Left colon (tissue), 2 donors: ENCODE data around the gene NTSR1. TPM values are rescaled to one million over a fixed set of nuclear protein-coding genes. Genes with fewer than 3 reads are reported as not detected.

ENCODE experiments used
- ATAC-seq: fragments of 200-7000 bp; cut with Tn5 transposase; one replicate; pipeline ENCODE4 v1.9.1; 2020; ENCODE audit warnings: mild to moderate bottlenecking, moderate library complexity
- DNase-seq, 2 donors: peaks; one replicate each; pipeline ENCODE4 v3.0.0-alpha.2; 2020
- intact Hi-C, 2 donors: fragments of 100-400 bp; cut with DNase I in 1 of 2; cut with micrococcal nuclease in 1 of 2; formaldehyde crosslinking; loops; one replicate each; pipeline versions ENCODE4 v1.11.2 to v1.14.0; 2022; cut with DNase I, micrococcal nuclease
- total RNA-seq, 2 donors: library from RNA; stranded (reverse); fragmentation: NEBNext Ultra II Directional; extraction: Animal tissue kit (Norgen Biotek cat#: 25700); gene quantifications; one replicate each; pipeline ENCODE4 v1.2.1, GENCODE V29; 2021
- donor health status: DM: no; HTN: no; CAD: no.
- donor health status: DM: yes; HTN: yes; CAD: no.

Gene NTSR1
- total RNA-seq, 2 donors from 2014 or later = 2.3 TPM; not detected in 1

GRCh38 chr20:62702895-62703852 lies 5.5 kb upstream of the NTSR1 start:
- intact Hi-C loops = no loop called here
- DNase-seq (no peak), ATAC-seq (no peak)

- intact Hi-C loops = no loop called here
- DNase-seq (no peak), ATAC-seq (no peak)
Measured at GRCh38 chr20:62703853-62704228, 4.8 kb upstream of the NTSR1 start.

GRCh38 chr20:62704341-62704948 lies 4.2 kb upstream of the NTSR1 start:
- ATAC-seq (peak; percentile 61), DNase-seq (peak; percentile 68 to 74)
- intact Hi-C loops = no loop called here

GRCh38 chr20:62705627-62706026 lies 3.0 kb upstream of the NTSR1 start:
- ATAC-seq (no peak), DNase-seq (no peak)
- intact Hi-C loops = no loop called here

GRCh38 chr20:62706344-62706743 lies 2.3 kb upstream of the NTSR1 start:
- DNase-seq (no peak), ATAC-seq (no peak)
- intact Hi-C loops = no loop called here

DNA sequence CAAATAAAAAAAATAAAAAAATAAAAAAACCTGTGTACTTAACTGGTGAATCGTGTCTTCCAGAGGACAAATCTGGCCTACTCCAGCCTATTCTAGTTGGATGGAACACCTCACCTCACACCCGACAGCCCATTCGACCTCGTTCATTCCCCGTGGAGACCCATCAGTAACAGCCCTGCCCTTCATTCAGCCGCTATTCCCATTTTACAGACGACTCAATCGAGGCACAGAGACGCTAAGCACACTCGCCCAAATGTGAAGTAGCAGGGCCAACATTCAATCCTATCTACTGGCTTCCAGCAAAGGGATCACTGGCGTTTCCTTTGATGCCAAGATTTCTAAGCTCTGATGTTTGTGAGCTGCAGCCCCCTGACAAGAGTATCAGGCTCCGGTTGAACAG lies 1.8 kb upstream of the NTSR1 start:
- ATAC-seq = no peak
- intact Hi-C loops = no loop called here
- no peak for DNase-seq

DNA sequence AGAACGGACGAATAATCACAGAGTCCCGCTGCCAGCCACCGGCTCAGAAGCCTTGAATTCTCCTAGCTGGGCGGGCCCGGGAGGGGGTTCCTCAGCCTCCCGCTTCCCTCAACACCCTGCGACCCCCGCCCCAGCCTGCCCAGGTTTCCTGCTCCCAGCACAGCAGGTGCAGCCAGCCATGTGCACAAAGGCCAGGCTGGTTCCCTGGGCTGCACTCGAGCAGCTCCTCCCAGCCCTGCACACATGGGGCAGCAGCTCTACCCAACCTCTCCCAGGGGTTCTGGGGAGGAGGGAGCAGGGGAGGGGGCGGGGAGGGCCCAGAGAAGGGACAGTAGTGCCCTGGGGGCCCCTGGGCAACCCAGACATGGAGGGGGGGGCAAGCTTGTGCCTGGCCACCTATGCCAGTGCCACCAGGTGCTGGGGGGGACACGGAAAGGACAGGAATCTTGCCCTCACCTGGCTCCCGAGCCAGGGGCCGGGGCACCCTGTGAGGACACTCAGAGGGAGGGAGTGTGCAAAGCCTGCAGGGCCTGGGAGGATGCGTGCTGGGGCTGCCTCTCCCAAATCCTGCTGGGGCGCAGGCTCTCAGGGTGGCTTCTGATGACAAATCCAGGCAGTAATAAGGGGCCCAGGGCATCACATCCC lies 1.2 kb upstream of the NTSR1 start:
- intact Hi-C loops = no loop called here
- ATAC-seq (no peak), DNase-seq (no peak)

- intact Hi-C loops = no loop called here
- no peak for ATAC-seq
- no peak for DNase-seq
Measured at GRCh38 chr20:62707921-62708521, 615 bp upstream of the NTSR1 start.

GRCh38 chr20:62709537-62709905 lies 885 bp downstream of the NTSR1 start:
- no peak for ATAC-seq
- intact Hi-C loops = no loop called here
- DNase-seq = no peak

DNA sequence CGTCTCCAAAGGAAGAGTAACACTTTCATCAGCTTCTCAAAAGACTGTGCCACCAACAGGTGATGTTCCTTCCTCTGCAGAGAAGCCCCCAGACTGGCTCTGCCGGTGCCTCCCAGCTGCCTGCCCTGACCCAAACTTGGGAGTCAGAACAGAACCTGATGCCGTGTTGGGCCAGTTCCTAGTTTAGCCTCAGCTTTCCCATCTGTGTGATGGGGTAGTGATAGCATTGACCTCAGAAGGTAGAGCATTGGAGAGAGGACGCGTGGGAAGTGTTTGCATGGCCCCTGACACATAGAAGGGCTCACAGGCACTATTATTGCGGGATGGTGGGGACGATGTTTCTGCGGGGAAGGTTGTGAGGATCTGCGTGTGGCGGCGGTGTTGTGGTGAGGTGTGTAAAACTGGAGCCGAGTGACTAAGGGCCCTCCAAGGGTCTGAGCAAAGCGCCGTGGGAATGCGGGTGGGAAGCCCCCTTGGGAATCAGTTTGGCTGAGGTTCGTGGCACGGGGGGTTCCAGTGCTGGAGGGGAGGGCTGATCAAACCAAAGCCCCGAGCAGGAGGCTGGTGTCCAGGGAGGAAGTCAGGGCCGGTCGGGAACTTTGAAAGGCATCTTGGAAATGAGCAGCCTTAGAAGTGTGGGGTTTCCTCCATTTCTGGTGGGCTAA lies 1.7 kb downstream of the NTSR1 start:
- no peak for ATAC-seq
- intact Hi-C loops = no loop called here
- DNase-seq = no peak

DNA sequence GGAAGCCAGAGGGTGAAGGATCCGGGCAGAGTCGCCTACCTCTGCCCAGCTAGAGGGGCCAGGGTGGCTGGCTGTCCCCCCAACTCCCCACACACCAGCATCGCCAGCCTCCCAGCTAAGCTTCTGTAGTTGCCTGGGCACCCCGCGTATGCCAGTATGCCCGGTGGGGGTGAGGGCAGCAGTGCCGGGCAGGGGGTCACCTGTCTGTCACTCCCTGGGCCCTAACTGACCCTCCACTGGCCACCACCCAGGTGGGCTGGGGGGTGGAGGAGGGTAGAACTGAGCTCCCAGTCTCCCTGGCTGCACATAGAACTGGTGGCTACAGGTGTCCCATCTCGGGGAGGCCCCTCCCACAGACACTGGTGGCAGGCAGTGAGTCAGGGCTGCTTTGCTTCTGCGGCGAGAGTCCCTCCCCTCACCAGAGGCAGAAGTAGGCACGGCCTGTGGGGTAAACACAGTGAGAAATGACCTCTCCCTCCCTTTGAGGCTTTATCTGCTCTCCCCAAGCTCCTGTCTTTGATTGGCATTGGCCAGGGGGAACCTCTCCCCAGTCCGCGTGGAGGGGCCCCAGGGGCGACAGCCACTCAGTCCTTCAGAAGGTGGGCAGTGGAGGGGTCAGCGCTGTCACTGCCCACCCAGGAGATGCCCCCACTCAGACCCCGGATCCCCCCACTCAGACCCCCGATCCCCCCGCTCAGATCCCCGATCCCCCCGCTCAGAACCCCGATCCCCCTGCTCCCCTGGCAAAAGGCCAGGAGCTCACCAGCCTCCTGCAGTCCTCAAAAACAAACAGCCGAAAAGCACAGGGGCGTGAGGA lies 2.5 kb downstream of the NTSR1 start:
- intact Hi-C loops = no loop called here
- DNase-seq (peak in 1 of 2 donors; percentile 59), ATAC-seq (peak; percentile 32)

DNA sequence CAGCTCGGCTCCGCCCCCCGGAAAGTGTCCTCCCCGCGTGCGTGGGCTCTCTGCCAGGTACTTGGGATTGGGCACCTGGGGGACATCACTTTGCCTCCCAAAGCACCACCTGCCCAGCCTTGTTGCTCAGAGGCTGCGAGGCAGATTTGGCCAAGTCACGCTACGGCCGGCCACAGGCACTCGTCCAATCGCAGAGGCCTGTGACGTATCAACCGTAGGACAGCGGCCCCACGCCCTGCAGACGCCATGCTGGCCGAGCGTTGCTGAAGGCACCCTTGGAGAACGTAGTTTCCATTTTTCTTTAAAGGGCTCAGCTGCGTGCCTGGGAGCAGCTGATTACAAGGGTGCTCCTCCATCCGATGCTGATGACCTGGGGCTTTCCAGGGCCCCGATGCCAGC lies 3.1 kb downstream of the NTSR1 start:
- no peak for ATAC-seq
- DNase-seq = peak in 1 of 2 donors; percentile 59
- intact Hi-C loops = no loop called here

DNA sequence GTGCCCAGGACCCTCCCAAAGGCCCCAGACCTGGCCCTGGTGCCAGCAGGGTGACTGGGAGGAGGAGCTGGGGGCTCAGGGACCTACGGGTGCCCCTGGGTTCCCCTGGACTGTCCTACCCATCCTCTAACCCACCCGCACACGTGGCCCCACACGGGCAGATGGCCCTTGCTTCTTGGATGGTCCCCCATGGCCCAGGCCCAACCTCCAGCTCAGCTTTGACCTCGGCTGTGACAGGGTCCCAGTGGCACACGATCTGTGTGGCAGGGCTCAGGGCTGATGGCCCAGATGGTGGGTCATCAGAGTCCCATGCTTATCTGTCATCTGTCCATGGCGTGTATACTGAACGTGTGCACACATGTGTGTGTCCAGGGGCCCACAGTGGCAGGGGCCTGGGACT lies 4.0 kb downstream of the NTSR1 start:
- DNase-seq = no peak
- intact Hi-C loops = no loop called here
- no peak for ATAC-seq

DNA sequence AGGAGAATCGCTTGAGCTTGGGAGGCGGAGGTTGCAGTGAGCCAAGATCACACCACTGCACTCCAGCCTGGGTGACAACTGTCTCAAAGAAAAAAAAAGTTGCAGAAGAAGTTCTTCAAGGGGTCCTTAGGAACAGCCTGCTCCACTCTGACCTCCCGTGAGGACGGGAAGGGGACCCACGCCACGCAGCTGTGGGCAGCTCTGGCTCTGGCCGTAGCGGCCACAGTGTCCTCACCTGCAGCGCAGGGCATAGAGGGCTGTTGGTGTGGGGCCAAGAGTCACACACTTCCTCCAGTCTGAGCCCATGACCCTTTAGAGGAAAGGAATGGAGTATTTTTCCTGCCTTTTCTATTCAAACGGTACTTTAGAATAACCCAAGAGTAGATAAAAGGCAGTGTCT lies 5.4 kb downstream of the NTSR1 start:
- intact Hi-C loops = no loop called here
- ATAC-seq (no peak), DNase-seq (no peak)

GRCh38 chr20:62714799-62715198 lies 6.2 kb downstream of the NTSR1 start:
- no peak for DNase-seq
- intact Hi-C loops = no loop called here
- no peak for ATAC-seq

DNA sequence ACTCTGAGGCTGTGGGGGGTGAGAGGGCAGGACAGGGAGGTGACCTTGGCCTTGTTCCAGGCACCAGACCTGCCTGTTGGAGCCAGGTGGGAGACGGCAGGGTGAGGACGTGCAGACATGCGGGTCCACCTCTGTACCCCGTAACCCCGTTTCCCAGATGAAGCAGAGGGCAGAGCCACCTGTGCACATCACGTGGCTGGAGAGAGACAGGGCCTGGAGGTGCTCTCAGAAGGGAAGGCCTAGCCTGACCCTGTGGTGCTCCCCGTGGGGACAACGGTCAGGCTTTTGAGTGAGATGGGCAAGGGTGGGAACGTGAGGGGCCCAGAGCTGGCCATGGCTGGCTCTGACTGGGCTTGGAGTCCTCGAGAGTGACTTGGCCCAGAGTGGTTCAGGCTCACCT lies 6.6 kb downstream of the NTSR1 start:
- intact Hi-C loops = no loop called here
- ATAC-seq (no peak), DNase-seq (no peak)

DNA sequence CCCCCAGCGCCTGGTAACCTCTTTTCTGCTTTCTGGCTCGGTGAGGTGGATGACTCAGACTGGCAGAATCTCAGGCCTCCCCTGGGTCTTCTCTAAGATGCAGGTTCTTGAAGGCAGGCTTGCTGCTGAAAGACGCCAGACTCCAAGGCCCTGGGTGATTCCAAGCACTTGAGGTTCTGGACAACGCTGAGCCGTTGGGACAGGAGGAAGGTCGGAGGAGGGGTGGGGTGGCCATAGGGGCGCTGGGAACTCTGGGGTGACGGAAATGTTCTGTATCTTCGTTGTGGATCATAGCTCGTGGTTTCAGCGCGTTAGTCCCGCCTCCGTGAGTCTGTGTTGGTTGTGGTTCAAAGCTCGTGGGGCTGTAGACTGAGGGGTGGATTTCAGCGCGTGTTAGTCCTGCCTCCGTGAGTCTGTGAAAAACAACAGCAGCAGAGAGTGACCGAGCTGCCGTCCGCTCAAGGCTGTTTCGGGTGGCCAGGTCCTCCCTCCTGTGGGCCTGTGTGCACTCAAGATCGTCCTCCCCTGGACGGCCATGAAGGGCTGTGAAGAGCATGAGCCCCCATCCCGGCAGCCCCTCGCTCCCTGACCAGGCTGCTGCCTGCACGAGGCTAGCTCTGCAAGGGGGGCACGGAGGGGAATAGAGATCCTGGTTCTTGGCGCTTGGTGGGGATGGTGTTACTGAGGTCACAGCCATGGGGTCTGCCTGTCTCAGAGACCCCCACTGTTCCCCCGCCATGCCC lies 7.7 kb downstream of the NTSR1 start:
- DNase-seq (no peak), ATAC-seq (peak; percentile 24)
- intact Hi-C loops = no loop called here

DNA sequence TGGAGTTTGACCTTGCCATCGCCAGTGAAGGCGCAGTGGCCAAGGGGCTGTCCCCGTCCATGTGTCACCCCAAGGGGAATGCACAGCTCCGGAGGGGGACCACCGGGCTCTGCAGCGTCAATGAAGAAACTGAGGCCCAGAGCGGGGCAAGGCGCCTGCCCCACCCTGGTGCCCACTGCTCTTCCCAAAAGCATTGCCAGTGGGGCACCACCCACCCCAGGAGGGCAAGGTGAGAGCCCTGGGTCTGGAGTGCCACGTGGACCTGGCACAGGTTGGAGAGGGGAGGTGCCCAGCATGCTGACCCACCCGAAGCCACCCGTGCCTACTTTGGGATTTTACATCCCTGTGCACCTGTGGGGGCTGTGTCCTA lies 8.3 kb downstream of the NTSR1 start:
- no peak for DNase-seq
- intact Hi-C loops = no loop called here
- ATAC-seq = no peak
